ENCODE results near the gene SLF2. TPM values are rescaled to one million over a fixed set of nuclear protein-coding genes. Genes with fewer than 3 reads are reported as not detected.

The SLF2 gene
- total RNA-seq, 1 experiment from 2014 or later: 14.3 TPM

GRCh38 chr10:101007915-101008822 lies 95.4 kb downstream of the SLF2 start:
- H3K9me3 Mint-ChIP-seq: no peaks in the 10 kb centered on the region
- peaks cover 19% of the 10 kb centered on the region for H3K4me1 Mint-ChIP-seq
- peaks cover 11% of the 10 kb centered on the region for H3K36me3 Mint-ChIP-seq
- H3K27me3 Mint-ChIP-seq (ENCODE audit: low read depth): no peaks in the 10 kb centered on the region; the same call in 1 of the 2 replicates
- no peak for ATAC-seq
- H3K4me3 Mint-ChIP-seq: no peak overlapping the region
- POLR2A ChIA-PET: interaction anchor here (1.3 to 1.4 kb wide), 2 partner anchors 9 to 10 kb away, joined by 4 to 5 read pairs; partner anchors contain the start of gene LZTS2
- CTCF ChIA-PET: interaction anchor here (1.2 to 7.2 kb wide), 8 partner anchors 10 to 153 kb away, joined by 3 to 273 read pairs (median 6); partner anchors contain the start of genes LZTS2 and SEMA4G
- no peak for DNase-seq (ENCODE audit: low spot score)
- TF ChIP-seq FOXJ3 (CRISPR knock-in tag; IDR thresholded peaks at IDR 0.05; ENCODE audit: borderline replicate concordance) (no peak), PRRX2 (CRISPR knock-in tag; IDR thresholded peaks at IDR 0.05) (no peak), ZNF263 (CRISPR knock-in tag; IDR thresholded peaks at IDR 0.05; ENCODE audit: low read depth) (no peak), CDX4 (CRISPR knock-in tag; IDR thresholded peaks at IDR 0.05; ENCODE audit: borderline replicate concordance) (no peak)
- H3K27ac Mint-ChIP-seq: peak overlapping the region; percentile 53; the same call in 1 of the 2 replicates

GRCh38 chr10:101008823-101009423 lies 96.2 kb downstream of the SLF2 start:
- no peaks in the 10 kb centered on the region; the same call in 1 of the 2 replicates for H3K27me3 Mint-ChIP-seq (ENCODE audit: low read depth)
- H3K27ac Mint-ChIP-seq: no peak overlapping the region; the same call in 1 of the 2 replicates
- ChIA-PET POLR2A (interaction anchor here (1.3 to 1.4 kb wide), 2 partner anchors 9 to 10 kb away, joined by 4 to 5 read pairs; partner anchors contain the start of gene LZTS2), CTCF (interaction anchor here (1.2 to 7.2 kb wide), 5 partner anchors 10 to 41 kb away, joined by 4 to 273 read pairs (median 6); partner anchors contain the start of genes LZTS2 and SEMA4G)
- H3K4me3 Mint-ChIP-seq: no peak overlapping the region
- H3K9me3 Mint-ChIP-seq: no peaks in the 10 kb centered on the region
- ATAC-seq (no peak), DNase-seq (ENCODE audit: low spot score) (no peak)
- peaks cover 23% of the 10 kb centered on the region for H3K4me1 Mint-ChIP-seq
- no peak for TF ChIP-seq E2F5 (CRISPR knock-in tag; IDR thresholded peaks at IDR 0.05)
- TF ChIP-seq NFE2L1 (CRISPR knock-in tag; IDR thresholded peaks at IDR 0.05): no peak
- TF ChIP-seq NR2C2 (CRISPR knock-in tag; IDR thresholded peaks at IDR 0.05): no peak
- TF ChIP-seq ZNF423 (CRISPR knock-in tag; IDR thresholded peaks at IDR 0.05): no peak
- TF ChIP-seq TCF7 (CRISPR knock-in tag; IDR thresholded peaks at IDR 0.05; ENCODE audit: low read depth): no peak
- TF ChIP-seq ARID4B (CRISPR knock-in tag; IDR thresholded peaks at IDR 0.05; ENCODE audit: borderline replicate concordance): no peak
- TF ChIP-seq ZNF263 (CRISPR knock-in tag; IDR thresholded peaks at IDR 0.05; ENCODE audit: low read depth): no peak
- H3K36me3 Mint-ChIP-seq: peaks cover 9% of the 10 kb centered on the region

GRCh38 chr10:101010329-101010728 lies 97.6 kb downstream of the SLF2 start:
- POLR2A ChIA-PET: interaction anchor here (0.6 kb wide), 1 partner anchor 31 kb away, joined by 4 read pairs; no protein-coding TSS in a partner anchor
- CTCF ChIA-PET: interaction anchor here (0.6 to 7.2 kb wide), 10 partner anchors 8 to 570 kb away, joined by 3 to 273 read pairs (median 14); partner anchors contain the start of genes LZTS2, PDZD7 and SFXN3
- Mint-ChIP-seq H3K36me3 (peaks cover 6% of the 10 kb centered on the region), H3K4me3 (no peak overlapping the region), H3K27ac (0 out of 2 replicates have a peak overlapping the region, but pooled peaks have one; percentile 36), H3K27me3 (ENCODE audit: low read depth) (peaks cover 13% of the 10 kb centered on the region), H3K4me1 (peaks cover 27% of the 10 kb centered on the region), H3K9me3 (no peaks in the 10 kb centered on the region)
- ATAC-seq (no peak), DNase-seq (ENCODE audit: low spot score) (no peak)
- TF ChIP-seq NFYB (CRISPR knock-in tag; conservative IDR thresholded peaks at IDR 0.05; ENCODE audit: low read depth) (no peak), FOXP1 (CRISPR knock-in tag; IDR thresholded peaks at IDR 0.05; ENCODE audit: borderline replicate concordance) (no peak), RORB (CRISPR knock-in tag; IDR thresholded peaks at IDR 0.05) (no peak), TP53 (CRISPR knock-in tag; IDR thresholded peaks at IDR 0.05) (no peak), ZSCAN18 (CRISPR knock-in tag; IDR thresholded peaks at IDR 0.05) (no peak), ZNF512 (CRISPR knock-in tag; IDR thresholded peaks at IDR 0.05; ENCODE audit: borderline replicate concordance) (no peak)

Measured in WTC11 (cell line).